Coronary artery (tissue), 2 donors: ENCODE data around the gene MB21D2.

Experiments
- DNase-seq: peaks from one replicate; pipeline ENCODE4 v3.0.0-alpha.2; 2017; ENCODE audit warnings: low spot score
- H3K27ac ChIP-seq, 2 donors: fragments of 200-600 bp; sonication (generic); one replicate each; pipeline ENCODE4 v1.5.1; 2016 to 2019
- H3K4me3 ChIP-seq: fragments of 200-600 bp; sonication (generic); 2 replicates; pipeline ENCODE4 v1.5.1; 2016; ENCODE audit warnings: mild to moderate bottlenecking, moderate library complexity
- TF ChIP-seq, protein P1 (sequence below): fragments of 200-600 bp; sonication (generic); IDR thresholded peaks from one replicate; pipeline ENCODE4 v1.5.1; 2019; ENCODE audit warnings: antibody characterized with exemption

The MB21D2 gene

DNA sequence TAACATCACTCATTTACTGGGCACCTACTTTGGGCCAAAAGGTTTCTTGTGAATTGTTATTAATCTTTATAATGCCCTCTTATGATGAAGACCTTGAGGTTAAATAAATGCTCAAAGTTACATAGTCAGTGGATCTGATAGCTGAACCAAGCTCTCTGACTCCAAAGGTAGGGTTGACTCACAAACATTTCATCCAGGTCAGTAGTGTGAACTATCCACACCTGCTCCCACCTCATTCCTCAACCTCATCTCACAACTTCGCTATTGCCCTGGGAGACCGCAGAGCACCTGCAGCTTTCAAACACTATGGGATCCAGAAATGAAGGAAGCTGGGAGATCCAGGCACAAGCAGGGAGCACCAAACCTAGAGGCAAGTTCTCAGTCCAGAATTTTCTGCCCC is 96.5 kb downstream of the MB21D2 start:
- H3K4me3 ChIP-seq = no peak overlapping the region
- TF ChIP-seq, protein P1, sequence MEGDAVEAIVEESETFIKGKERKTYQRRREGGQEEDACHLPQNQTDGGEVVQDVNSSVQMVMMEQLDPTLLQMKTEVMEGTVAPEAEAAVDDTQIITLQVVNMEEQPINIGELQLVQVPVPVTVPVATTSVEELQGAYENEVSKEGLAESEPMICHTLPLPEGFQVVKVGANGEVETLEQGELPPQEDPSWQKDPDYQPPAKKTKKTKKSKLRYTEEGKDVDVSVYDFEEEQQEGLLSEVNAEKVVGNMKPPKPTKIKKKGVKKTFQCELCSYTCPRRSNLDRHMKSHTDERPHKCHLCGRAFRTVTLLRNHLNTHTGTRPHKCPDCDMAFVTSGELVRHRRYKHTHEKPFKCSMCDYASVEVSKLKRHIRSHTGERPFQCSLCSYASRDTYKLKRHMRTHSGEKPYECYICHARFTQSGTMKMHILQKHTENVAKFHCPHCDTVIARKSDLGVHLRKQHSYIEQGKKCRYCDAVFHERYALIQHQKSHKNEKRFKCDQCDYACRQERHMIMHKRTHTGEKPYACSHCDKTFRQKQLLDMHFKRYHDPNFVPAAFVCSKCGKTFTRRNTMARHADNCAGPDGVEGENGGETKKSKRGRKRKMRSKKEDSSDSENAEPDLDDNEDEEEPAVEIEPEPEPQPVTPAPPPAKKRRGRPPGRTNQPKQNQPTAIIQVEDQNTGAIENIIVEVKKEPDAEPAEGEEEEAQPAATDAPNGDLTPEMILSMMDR = no peak
- no peak for DNase-seq
- no peak overlapping the region for H3K27ac ChIP-seq

DNA sequence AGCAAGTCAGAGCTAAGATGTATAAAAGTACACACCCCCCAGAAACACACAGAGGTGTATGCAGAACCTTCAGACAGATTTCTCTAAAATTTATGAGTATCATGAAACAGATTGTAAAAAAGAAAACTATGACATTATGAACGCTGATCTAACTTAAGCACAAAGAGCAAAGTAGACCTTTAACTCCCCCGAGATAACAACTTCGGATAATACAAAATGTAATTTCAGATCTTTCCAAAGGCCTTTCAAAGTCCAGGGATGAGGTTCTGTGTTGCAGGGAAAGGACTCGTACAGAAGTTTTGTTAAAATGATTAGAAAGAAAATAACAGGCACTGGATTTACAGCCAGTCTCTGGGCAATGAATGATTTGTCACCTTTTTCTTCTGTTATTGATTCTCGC is 97.5 kb downstream of the MB21D2 start:
- DNase-seq = no peak
- H3K4me3 ChIP-seq = no peak overlapping the region
- TF ChIP-seq, protein P1 = no peak
- no peak overlapping the region for H3K27ac ChIP-seq

DNA sequence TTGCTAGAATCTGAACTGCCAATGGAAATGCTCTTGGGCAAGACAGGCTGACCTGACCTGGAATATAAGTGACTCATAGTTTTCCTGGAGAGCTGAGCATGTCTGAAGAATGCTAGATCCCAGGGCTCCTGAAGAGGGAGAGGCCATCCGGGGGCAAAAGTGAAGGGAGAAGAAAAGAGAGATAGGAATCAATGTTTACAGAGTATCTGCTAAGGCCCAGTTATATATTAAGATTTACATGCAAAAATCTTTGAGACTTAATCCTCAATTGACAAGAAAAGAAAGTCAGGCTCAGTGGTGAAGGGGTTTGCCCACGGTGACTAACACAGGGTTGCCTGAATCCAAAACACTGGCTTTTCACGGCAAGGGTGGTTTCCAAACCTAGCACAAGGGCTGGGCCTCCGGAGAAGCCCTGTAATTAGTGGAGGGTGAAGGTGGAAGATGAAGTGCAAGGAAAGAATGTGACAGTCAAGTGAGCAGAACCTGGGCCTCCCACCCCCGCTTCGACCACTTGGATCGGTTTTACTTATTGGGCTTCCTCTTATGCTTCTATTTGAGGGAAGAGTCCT is 98.6 kb downstream of the MB21D2 start:
- no peak overlapping the region for H3K4me3 ChIP-seq
- DNase-seq = no peak
- H3K27ac ChIP-seq = no peak overlapping the region
- TF ChIP-seq, protein P1 = no peak

DNA sequence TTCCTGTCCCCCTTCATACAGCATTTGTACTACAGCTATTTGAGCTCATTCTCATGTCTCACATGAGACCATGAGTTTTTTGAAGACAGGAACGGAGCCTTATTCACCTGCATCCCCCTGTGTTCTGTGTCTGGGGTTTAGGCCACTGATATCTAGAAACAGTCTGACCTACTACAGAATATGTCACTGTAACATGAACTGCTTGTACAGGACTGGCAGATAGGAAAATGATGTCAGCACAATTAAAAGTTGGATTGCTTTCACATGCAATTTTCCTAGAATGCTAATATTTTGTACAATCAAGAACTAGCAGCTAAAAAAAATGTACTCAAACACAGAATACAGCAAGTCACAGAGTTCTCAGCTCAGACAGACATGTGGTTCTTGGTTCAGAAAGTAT is 99.5 kb downstream of the MB21D2 start:
- DNase-seq = no peak
- TF ChIP-seq, protein P1 = no peak
- H3K27ac ChIP-seq = no peak overlapping the region
- no peak overlapping the region for H3K4me3 ChIP-seq

DNA sequence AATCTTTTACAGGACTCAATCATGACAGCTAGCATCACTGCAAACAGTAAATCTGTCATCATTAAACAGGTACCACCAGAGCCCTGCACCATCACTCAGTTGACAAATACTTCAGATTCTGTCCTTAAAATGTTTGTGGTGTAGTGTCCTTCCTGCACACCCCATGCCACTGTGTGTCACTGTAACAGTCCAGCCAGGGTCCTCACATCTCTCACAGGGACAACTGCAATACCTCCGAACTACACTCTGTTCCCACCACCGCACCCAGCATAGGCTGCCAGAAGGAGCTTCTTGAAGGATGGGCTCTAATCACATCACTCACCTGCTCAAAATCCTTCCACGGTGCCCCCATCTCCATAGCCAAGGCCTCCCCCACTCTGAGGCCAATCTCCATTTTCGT is 100.2 kb downstream of the MB21D2 start:
- Histone ChIP-seq H3K4me3 (no peak overlapping the region), H3K27ac (no peak overlapping the region)
- TF ChIP-seq, protein P1 = no peak
- DNase-seq = no peak

DNA sequence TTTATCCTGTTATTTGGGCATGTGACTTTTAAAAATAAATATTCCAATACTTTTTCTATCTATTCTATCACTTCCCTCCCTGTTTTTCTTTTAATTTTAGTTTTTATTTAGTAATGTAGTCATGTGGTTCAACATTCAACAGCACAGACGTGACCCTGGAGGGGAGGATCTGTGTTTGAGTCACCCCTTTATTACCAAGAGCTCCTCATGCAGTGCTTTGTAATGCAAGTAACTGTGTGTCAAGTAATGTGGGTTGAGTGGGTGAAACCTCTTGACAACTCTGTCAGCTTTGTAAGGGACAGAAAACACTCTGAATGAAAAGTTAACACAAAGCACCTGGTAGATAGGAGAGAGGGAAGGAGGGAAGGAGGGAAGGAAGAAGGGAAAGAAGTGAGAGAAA is 100.6 kb downstream of the MB21D2 start:
- H3K4me3 ChIP-seq = no peak overlapping the region
- H3K27ac ChIP-seq = no peak overlapping the region
- no peak for DNase-seq
- TF ChIP-seq, protein P1 = no peak

DNA sequence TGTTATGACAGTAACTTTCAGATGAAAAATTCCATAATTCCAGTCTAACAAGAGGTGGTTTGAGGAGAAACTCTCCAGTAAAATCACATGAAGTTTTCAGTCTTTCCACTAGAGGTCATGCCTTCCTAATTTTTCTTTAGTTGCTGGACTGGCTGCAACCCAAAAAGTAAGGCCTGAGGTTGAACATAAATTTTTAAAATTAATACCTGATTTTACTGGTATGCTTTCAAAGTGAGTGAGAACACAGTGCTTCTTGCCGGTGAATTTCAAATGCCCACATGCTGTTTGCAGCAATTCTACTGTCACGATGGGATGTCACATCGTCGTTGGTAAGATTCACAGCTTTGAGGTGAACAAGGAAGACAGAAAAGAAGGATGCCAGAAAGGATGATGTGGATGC is 101.3 kb downstream of the MB21D2 start:
- DNase-seq = no peak
- Histone ChIP-seq H3K4me3 (no peak overlapping the region), H3K27ac (no peak overlapping the region)
- TF ChIP-seq, protein P1 = peak; percentile 52
